ENCODE data around the gene FCAR. TPM values are rescaled to one million over a fixed set of nuclear protein-coding genes. Genes with fewer than 3 reads are reported as not detected.
"Not testable (repeated sequence)": the region's sequence is repeated elsewhere in the genome, so short reads cannot be mapped to it uniquely, and the experiment has no call there.

FCAR gene
- total RNA-seq, 1 donor from 2014 or later, result not detected

DNA sequence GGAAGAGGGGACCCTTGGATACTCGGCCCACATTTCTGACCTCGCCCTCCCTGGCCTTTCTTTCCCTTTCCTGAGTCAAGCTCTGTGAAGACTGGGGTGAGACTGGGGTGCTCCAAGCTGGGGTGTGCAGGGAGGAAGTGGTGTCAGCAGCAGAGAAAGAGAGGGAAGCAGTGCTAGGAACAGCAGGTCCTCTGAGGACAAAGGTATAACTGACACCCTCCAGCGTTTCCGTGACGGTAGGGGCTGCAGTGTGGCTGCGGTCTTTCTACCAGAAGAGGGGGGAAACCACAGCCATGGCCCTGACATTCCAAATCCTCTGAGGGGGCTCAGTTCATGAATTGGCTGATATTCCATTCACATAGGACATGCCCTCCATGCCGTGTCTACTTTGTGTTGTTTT is 22.7 kb upstream of the FCAR start:
- Mint-ChIP-seq H3K27ac (no peak overlapping the region), H3K4me1 (no peaks in the 10 kb centered on the region), H3K9me3 (peaks cover 78% of the 10 kb centered on the region), H3K36me3 (peaks cover 3% of the 10 kb centered on the region), H3K4me3 (no peak overlapping the region), H3K27me3 (ENCODE audit: low read depth) (no peaks in the 10 kb centered on the region)
- DNase-seq (ENCODE audit: low spot score in 2 of 2, unreplicated experiment in 2 of 2), result no peak
- no peak for TF ChIP-seq CTCF (IDR thresholded peaks at IDR 0.05; ENCODE audit: unreplicated experiment)

- not testable (repeated sequence) for H3K27me3 Mint-ChIP-seq (ENCODE audit: low read depth); H3K36me3 Mint-ChIP-seq; H3K27ac Mint-ChIP-seq; H3K4me3 Mint-ChIP-seq; H3K4me1 Mint-ChIP-seq; DNase-seq (ENCODE audit: low spot score in 2 of 2, unreplicated experiment in 2 of 2)
- peaks cover 70% of the 10 kb centered on the region for H3K9me3 Mint-ChIP-seq
Observed at GRCh38 chr19:54855241-54855640, 18.8 kb upstream of the FCAR start.

DNA sequence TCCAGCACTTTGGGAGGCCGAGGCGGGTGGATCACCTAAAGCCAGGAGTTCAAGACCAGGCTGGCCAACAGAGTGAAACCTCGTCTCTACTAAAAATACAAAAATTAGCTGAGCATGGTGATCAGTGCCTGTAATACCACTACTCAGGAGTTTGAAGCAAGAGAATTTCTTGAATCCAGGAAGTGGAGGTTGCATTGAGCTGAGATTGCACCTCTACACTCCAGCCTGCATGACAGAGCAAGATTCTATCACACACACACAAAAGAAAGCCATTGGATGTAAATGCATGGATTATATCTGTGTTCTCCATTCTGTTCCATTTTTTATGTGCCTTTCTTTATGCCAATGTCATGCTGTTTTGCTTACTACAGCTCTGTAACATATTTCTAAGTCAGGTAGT is 15.6 kb upstream of the FCAR start:
- H3K9me3 Mint-ChIP-seq, result peaks cover 55% of the 10 kb centered on the region
- H3K27ac Mint-ChIP-seq; DNase-seq (ENCODE audit: low spot score in 2 of 2, unreplicated experiment in 2 of 2): not testable (repeated sequence)

DNA sequence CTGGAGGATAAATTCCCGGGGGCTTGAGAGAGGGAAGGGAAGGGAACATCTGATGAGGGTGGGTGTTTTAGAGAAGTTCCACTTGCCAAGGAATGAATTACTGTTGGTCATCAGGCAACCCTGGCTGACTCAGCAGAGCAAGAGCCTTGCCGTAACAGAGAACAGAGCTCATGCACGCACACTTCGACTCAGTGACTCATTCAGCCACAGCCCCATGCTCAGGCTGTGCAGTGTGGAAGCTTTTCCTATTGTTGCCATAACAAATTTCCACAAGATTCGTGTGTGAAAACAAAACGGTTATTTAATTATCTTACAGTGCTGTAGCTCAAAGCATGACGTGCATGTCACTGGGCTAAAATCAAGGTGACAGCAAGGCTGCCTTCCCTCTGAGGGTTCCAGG is 14.6 kb upstream of the FCAR start:
- not testable (repeated sequence) for H3K4me3 Mint-ChIP-seq; H3K27me3 Mint-ChIP-seq (ENCODE audit: low read depth); DNase-seq (ENCODE audit: low spot score in 2 of 2, unreplicated experiment in 2 of 2); H3K36me3 Mint-ChIP-seq; H3K27ac Mint-ChIP-seq; H3K4me1 Mint-ChIP-seq
- peaks cover 47% of the 10 kb centered on the region for H3K9me3 Mint-ChIP-seq

More for the DNA sequence above, 15.6 kb upstream of the FCAR start:
- not testable (repeated sequence) for H3K4me1 Mint-ChIP-seq; H3K36me3 Mint-ChIP-seq; H3K27me3 Mint-ChIP-seq (ENCODE audit: low read depth); H3K4me3 Mint-ChIP-seq

DNA sequence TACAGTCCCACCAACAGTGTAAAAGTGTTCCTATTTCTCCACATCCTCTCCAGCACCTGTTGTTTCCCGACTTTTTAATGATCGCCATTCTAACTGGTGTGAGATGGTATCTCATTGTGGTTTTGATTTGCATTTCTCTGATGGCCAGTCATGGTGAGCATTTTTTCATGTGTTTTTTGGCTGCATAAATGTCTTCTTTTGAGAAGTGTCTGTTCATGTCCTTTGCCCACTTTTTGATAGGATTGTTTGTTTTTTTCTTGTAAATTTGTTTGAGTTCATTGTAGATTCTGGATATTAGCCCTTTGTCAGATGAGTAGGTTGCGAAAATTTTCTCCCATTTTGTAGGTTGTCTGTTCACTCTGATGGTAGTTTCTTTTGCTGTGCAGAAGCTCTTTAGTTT is 10.6 kb upstream of the FCAR start:
- H3K27ac Mint-ChIP-seq; H3K4me3 Mint-ChIP-seq; H3K4me1 Mint-ChIP-seq; H3K36me3 Mint-ChIP-seq; DNase-seq (ENCODE audit: low spot score in 2 of 2, unreplicated experiment in 2 of 2); H3K27me3 Mint-ChIP-seq (ENCODE audit: low read depth): not testable (repeated sequence)
- H3K9me3 Mint-ChIP-seq, result peaks cover 43% of the 10 kb centered on the region

DNA sequence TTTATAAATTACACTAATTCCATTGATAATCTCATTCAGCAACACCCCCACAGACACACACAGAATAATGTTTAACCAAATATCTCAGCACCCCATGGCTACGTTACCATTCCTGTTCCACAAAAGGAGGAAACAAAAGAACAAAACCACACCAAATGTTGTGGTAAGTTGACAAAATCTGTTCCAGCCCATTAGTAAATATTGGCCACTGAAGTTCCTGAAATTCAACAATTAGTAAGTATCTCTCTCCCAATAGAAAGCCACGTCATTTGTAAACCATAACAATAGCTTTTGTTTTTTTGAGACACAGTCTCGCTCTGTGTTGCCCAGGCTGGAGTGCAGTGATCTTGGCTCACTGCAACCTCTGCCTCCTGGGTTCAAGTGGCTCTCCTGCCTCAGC is 2.3 kb upstream of the FCAR start:
- Mint-ChIP-seq H3K27ac (no peak overlapping the region), H3K9me3 (peaks cover 26% of the 10 kb centered on the region), H3K4me1 (no peaks in the 10 kb centered on the region), H3K27me3 (ENCODE audit: low read depth) (no peaks in the 10 kb centered on the region), H3K36me3 (no peaks in the 10 kb centered on the region), H3K4me3 (no peak overlapping the region)
- DNase-seq (ENCODE audit: low spot score in 2 of 2, unreplicated experiment in 2 of 2), result no peak
- TF ChIP-seq CTCF (IDR thresholded peaks at IDR 0.05; ENCODE audit: unreplicated experiment), result no peak

GRCh38 chr19:54875506-54875905 is 1.5 kb downstream of the FCAR start:
- DNase-seq (ENCODE audit: low spot score in 2 of 2, unreplicated experiment in 2 of 2), result no peak
- Mint-ChIP-seq H3K9me3 (peaks cover 8% of the 10 kb centered on the region), H3K27me3 (ENCODE audit: low read depth) (peaks cover 23% of the 10 kb centered on the region), H3K27ac (no peak overlapping the region), H3K36me3 (no peaks in the 10 kb centered on the region), H3K4me1 (no peaks in the 10 kb centered on the region), H3K4me3 (no peak overlapping the region)
- no peak for TF ChIP-seq CTCF (IDR thresholded peaks at IDR 0.05; ENCODE audit: unreplicated experiment)

- peaks cover 34% of the 10 kb centered on the region for H3K27me3 Mint-ChIP-seq (ENCODE audit: low read depth)
- DNase-seq (ENCODE audit: low spot score in 2 of 2, unreplicated experiment in 2 of 2), result no peak
- TF ChIP-seq CTCF (IDR thresholded peaks at IDR 0.05; ENCODE audit: unreplicated experiment), result no peak
- no peak overlapping the region for H3K4me3 Mint-ChIP-seq
- H3K9me3 Mint-ChIP-seq, result peaks cover under 1% of the 10 kb centered on the region
- H3K4me1 Mint-ChIP-seq, result peaks cover 3% of the 10 kb centered on the region
- H3K27ac Mint-ChIP-seq, result no peak overlapping the region
- no peaks in the 10 kb centered on the region for H3K36me3 Mint-ChIP-seq
Observed at GRCh38 chr19:54877471-54877870, 3.4 kb downstream of the FCAR start.
